Kasumi-1 (cell line): ENCODE results near the gene PACSIN3.
A peak's percentile ranks its signal among the peaks of the same experiment; 100 is the strongest.

Experiments used
- DNase-seq, 2 experiments: peaks; one replicate each; lab custom pipeline; 2025; lab: John Stamatoyannopoulos, UW

PACSIN3 gene

GRCh38 chr11:47152953-47153950 is 33.0 kb downstream of the PACSIN3 start:
- DNase-seq, result peak; percentile 73 to 76

GRCh38 chr11:47152126-47152952 is 33.9 kb downstream of the PACSIN3 start:
- peak; percentile 12 to 26 for DNase-seq

DNA sequence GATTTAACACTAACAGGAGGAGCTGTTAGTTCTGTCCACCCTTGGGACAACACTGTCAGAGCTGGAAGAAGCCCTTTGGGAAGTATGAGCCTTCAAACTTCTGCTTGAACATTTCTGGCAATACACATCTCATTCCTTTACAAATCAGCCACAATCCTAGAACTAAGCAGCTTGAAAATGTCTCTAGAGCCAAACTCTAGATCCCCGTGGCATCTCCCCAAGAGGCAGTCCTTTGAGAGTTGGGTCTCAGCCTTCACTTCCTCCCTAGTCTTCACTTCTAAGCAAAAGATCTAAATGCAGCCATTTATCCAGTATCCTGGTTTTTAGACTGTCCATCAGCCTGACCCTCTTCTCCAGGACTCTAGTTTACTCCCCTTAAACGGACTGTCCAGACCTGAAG is 36.5 kb downstream of the PACSIN3 start:
- no peak for DNase-seq

GRCh38 chr11:47148903-47149531 is 37.2 kb downstream of the PACSIN3 start:
- DNase-seq, result no peak

GRCh38 chr11:47148270-47148669 is 38.0 kb downstream of the PACSIN3 start:
- DNase-seq, result no peak

- no peak for DNase-seq
Observed at GRCh38 chr11:47147681-47148080, 38.6 kb downstream of the PACSIN3 start.

DNA sequence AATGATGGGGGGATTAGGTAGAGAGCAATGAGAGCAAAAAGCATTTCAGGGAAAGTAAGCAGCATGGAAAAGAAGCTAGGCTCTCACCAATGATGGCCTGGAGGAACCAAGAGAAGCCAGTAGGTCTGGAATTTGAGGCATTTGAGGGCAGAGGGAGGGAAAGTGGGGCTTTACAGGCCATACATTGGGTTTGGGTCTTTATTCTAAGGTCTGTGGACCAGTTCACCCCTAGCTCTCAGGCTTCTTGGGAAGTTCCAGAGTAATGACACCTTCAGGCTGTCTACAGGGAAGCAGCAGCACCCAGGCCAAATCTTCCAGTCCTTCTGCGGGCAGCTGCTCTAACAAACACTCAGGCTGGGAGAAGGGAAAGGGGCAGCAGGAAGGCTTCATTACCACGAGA is 39.0 kb downstream of the PACSIN3 start:
- no peak for DNase-seq

DNA sequence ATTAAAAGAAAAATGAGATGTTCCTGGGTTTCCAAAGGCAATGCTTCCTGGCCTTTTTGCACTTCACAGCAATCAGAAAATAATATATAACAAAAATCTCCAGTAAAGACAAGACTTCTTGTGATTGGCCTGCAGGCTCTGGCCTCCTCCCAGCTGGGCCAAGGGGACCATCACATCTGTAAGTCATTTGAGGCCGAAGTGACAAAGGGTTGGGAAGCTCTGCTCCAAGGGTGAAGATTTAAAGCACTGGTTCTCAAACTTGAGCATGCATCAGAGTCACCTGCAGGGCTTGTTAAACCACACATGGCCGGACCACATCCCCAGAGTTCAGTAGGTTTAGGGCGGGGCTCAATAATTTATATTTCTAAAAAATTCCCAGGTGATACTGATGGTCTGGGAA is 41.7 kb downstream of the PACSIN3 start:
- no peak for DNase-seq

GRCh38 chr11:47143322-47143721 is 42.9 kb downstream of the PACSIN3 start:
- no peak for DNase-seq

- DNase-seq, result no peak
Observed at GRCh38 chr11:47139878-47140277, 46.4 kb downstream of the PACSIN3 start.

DNA sequence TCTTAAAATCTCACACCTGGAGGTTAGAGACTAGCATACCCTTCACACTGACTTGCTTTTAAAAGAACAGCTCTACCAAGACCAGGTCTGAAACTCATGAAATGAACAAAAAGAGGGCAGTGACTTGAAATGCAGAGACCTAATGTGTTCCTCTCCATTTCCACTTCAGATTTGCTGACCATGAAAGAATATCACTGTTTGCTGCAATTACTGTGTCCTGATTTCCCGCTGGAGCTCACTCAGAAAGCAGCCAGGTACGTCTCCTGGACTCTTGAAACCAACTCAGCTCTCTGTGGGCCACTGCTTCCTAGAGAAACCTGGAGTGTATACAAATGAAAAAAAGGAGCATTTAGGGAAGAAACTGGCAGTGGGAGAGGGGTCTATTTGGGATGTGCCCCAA is 48.8 kb downstream of the PACSIN3 start:
- DNase-seq, result no peak

GRCh38 chr11:47136921-47137320 is 49.3 kb downstream of the PACSIN3 start:
- DNase-seq, result no peak

DNA sequence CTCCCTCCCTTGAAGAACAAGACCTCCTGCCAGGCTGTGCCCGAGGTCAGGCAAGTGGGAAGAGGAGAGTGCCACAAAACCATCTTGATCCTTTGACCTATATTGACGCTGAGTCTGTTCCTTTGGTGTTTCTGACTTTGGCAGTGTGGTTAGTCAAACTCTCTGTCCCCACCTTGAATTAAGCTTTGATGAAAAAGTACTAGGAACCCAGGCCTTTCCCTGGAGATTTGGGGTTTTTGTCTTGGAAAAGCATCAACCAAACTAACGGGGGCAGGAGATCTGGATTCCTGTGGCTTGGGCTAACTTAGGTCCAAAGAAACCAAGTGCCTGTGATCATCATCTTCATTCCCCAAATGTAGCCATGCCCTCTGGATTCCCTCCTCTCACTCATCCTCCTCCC is 49.9 kb downstream of the PACSIN3 start:
- DNase-seq, result no peak

GRCh38 chr11:47132981-47133380 is 53.3 kb downstream of the PACSIN3 start:
- DNase-seq, result no peak

DNA sequence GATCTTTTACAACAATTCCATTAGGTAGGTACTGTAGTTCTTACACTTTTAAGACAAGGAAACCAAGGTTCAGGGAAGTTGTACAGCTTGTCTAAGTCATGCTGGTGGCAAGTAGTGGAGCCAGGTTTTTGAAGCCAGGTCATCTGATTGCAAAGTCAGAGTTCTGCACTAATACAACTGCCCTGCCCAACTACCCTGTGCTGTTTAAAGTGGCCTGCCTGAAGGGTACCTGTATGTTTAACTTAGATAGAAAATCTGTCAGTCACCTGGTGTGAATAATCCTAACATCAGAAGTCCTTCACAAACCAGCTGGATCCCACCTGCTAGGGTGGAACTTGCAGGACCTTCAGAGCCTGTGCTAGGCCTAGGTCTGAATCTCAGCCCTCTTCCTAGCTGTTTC is 53.7 kb downstream of the PACSIN3 start:
- DNase-seq, result no peak

DNA sequence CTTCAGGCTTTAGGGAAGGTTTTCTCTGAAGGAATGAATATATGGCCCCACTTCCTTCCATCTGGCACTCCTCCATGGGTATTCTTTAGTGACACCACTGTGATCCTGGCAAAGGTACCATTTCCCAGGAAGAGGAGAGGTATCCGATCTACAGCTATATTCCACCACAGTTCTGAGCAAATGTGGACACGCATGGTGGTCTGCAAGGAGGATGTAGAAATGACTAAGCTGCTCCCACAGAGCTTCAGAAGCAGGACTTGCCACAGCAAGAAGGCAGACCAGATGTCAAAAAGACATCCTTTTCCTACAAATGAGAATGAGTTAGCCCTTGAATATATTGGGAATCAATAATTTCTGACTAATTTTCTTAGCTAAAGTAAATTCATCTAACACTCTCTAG is 55.1 kb downstream of the PACSIN3 start:
- no peak for DNase-seq

- no peak for DNase-seq
Observed at GRCh38 chr11:47130543-47130942, 55.7 kb downstream of the PACSIN3 start.
